HG03135 (cell line): ENCODE results near the gene FYCO1.
A peak's percentile ranks its signal among the peaks of the same experiment; 100 is the strongest.
"Not testable (repeated sequence)": the region's sequence is repeated elsewhere in the genome, so short reads cannot be mapped to it uniquely, and the experiment has no call there.

Experiments used
- ATAC-seq: cut with Tn5 transposase; IDR thresholded peaks from one replicate; pipeline ENCODE4 v1.9.1; 2021; ENCODE audit warnings: mild to moderate bottlenecking, moderate library complexity; ENCODE audit not compliant: unreplicated experiment

FYCO1 gene

DNA sequence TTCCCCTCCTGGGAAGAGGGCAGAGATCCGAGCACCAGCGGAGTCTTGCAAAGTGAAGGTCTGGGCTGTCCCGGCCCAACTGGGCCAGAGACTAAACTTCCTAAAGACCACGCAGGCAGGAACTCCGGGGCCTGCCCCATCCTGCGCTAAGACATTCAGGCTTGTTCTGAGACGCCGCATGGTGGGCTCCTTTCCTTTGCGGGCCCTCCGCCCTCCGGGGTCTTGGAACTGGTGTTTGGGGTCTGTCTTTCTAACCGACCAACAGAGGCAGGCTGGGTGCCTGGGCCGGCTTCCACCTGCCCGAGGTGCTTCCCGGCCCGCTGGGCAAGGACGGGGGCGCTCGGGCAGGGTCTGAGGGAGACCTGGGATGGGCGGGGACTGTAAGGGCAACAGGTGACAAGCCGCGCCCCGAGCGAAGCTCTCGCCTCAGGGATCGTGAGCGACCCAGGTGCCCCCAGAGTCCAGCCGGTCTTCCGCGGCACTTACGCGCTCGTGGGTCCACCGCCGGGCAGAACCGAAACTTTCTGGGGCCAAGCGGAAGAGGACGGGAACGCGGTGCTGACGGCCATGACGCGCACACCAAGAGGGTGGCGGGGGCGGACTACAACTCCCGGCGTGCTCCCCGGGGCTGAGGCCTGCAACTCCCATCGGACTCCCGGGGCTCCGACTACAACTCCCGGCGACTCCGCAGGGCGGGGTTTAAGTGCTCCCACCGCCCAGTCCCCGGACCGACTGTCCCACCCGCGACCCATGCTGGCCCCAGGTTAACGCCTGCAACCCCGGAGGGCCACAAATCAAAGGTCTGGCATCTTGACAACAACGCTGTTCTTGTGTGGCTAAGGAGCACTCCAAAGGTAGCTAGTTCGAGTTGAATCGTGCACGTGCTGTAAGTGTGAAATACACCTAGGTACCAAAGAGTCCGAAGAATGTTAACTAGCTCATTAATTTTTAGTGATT, at the start of gene FYCO1:
FYCO1 (minus strand) TSS at position 589 of the 957 bp plus-strand sequence. CDS start 10,914 bp downstream, outside the sequence.
- peak; percentile 89 for ATAC-seq

- no peak for ATAC-seq
These were observed 43.3 kb upstream of the FYCO1 start for GRCh38 chr3:46038916-46039315.

GRCh38 chr3:46038071-46038470, 42.4 kb upstream of the FYCO1 start:
- ATAC-seq = not testable (repeated sequence)

DNA sequence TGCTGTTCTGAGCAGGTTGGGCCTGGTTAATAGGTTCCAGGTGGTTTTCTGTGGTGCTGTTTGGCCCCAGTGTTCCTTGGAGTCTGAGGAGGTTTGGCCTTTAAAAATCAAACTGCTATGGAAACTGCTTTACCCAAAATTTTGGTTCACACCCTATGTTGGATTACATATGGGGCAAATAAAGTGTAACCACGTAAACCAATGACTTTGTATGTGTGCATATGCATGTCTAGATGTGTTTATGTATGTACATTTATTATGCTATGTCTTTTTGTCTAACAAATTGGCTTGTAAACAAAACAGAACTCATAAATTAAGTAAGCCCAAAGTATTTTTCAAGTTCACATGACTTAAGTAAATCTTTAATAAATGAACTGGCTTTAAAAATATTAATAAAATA, 40.6 kb upstream of the FYCO1 start:
- ATAC-seq = no peak

GRCh38 chr3:46031747-46032146, 36.1 kb upstream of the FYCO1 start:
- no peak for ATAC-seq

- no peak for ATAC-seq
These were observed 35.6 kb upstream of the FYCO1 start for GRCh38 chr3:46031269-46031668.

- no peak for ATAC-seq
These were observed 35.0 kb upstream of the FYCO1 start for GRCh38 chr3:46030626-46031025.

DNA sequence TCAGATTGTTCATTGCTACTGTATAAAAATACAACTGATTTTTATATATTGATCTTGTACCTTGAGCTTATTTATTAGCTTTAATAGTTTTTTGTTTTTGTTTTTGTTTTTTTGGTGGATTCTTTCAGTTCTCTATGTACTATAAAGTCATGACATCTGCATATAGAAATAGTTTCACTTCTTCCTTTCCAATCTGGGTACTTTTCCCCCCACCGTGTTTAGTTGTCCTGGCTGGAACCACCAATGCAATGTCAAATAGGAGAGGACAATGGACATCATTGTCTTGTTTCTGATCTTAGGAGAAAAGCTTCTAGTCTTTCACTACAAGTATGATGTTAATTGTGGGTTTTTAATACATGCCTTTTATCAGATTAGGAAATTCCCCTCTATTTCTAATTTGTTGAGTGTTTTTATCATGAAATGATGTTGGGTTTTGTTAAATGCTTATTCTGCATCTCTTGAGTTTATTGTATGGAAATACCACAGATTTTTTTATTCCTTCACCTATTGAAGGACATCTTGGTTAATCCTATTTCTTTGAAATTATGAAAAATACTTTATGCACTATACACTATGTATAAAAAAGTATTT, 34.4 kb upstream of the FYCO1 start:
- no peak for ATAC-seq

DNA sequence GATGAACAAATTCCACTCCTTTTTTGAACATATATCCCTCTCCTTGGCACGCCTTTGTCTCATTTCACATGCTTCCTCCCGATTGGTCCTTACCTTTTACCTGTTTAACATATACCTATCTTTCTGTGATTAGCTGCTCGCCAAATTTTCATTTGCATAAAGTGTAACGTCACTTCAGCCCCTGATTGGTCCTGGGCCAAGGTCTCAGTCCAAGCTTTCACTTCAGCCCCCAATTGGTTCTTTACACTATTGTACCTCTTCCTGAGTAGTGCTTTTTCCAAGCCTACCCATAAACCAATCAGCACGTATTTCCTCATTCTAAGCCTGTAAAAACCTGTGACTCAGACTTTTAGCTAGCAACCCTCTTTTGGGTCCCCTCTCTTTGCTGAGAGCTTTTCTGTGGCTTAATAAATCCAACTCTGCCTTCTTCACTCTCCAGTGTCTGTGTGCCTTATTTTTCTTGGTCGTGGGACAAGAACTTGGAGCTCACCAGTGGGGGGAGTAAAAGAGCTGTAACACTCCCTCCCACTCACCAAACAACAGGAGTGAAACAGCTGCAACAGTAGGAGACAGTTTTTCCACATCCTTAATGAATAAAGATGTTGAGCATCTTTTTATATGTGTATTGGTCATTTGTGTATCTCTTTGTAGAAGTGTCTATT, 32.2 kb upstream of the FYCO1 start:
- ATAC-seq = no peak

DNA sequence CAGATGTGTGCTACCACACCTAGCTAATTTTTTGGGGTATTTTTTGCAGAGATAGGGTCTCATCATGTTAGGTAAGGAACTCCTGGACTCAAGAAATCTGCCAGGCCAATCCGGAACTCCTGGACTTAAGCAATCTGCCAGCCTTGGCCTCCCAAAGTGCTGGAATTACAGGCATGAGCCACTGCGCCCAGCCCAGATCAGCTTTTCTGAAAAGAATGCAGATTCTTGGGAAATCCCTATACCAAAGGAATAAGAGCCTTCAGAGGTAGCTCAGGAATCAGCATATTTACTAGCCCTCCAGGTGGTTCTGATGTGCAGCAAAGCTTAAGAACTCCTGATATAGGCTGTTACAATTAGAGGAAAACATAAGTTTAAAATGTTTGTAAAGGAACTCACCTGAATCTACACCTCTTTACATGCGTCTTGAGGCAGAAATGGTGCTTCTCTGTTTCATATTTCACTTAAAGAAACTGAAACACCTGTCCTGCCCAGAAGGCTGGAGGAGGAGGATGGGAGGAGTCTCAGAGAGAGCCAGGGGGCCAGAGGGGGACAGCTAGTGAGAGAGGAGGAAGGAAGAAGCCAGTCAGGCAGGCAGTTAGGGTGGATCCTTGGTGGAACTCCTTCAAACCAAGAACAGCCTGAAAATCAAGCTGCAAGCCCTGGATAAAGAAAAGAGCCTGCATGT, 31.5 kb upstream of the FYCO1 start, which contains the start of gene XCR1:
XCR1 (minus strand) TSS at position 463 of the 685 bp plus-strand sequence. CDS start 5,536 bp downstream, outside the sequence.
- no peak for ATAC-seq

DNA sequence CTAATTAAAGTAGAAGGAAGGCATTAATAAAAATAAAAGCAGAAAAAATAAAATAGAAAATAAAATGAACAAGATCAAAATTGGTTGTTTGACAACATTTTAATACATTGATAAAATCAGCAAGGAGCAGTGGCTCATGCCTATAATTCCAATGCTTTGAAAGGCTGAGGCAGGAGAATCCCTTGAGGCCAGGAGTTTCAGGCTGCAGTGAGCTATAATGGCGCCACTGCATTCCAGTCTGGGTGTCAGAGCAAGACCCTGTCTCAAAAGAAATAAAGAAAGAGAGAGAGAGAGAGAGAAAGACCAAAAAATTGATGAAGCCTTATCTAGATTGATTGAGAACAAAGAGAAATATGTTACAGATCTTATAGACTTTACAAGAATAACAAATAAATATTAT, 29.5 kb upstream of the FYCO1 start:
- no peak for ATAC-seq

DNA sequence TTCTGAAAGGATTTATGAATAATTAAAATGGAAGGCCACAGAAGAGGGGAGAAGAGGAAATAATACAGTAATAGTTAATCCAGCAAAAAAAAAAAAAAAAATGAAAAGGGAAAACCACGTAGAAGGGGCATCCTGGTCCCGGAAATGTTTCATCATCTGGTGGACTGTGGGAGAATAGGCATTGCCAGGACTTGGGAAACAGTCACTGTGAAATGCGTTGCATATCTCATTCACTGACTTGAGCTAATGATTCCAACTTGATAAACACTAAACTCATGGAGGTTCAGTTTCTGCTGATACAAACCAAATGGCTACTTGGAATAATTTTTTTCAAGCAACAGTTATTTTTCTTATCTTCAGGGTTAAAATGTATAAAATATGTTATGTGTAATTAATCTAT, 28.5 kb upstream of the FYCO1 start:
- ATAC-seq = no peak

- ATAC-seq = no peak
These were observed 27.5 kb upstream of the FYCO1 start for GRCh38 chr3:46022909-46023785.

GRCh38 chr3:46021516-46021915, 25.9 kb upstream of the FYCO1 start:
- ATAC-seq = no peak

DNA sequence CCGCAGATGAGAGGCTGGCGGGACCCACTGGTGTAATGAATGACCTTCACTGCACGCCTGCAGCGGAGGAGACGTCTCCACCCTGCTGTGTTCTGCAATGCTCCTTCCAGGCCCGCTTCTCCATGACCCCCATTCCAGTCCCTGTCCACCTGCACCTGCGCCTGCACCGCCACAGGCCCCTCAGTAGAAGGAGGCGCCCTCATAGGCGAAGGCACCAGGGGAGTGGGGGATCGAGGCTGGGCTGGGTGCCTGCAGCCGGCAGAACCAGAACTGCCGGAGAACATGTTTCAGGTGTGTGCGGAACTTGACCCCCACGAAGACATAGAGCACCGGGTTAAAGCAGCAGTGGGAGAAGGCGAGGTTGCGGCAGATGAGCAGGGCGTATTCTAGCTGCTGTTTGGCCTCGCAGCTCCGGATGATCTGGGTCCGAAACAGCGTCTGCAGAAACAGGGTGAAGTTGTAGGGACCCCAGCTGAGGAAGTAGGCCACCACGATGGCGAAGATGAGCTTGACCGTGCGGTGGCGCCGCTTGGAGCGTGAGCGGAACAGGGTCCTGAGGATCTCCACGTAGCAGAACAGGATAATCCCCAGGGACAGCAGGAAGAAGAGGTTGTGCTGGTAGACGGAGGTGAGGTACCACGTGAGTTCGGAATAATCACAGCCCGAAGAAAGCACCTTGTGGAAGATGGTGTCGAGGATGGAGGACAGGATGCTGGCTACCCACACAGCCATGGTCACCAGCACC, 25.3 kb upstream of the FYCO1 start:
- no peak for ATAC-seq

DNA sequence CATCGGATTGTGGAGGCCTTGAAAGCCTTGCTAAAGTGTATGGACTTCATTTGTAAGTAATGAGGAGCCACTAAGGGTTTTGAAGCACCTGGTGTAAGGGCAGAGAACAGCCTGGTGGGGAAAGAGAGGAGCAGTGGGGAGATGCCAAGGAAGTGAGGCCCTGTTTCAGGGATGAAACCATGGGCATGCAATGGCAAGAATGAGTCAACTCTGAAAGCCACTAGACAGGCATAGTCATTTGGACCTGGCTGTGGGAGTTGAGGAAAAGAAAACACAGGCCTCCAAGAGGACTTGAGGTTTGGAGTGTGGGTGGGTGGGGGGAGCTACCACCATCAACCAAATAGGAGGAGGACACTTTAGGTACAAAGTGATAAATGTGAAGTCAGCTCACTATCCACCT, 24.1 kb upstream of the FYCO1 start:
- ATAC-seq = no peak

DNA sequence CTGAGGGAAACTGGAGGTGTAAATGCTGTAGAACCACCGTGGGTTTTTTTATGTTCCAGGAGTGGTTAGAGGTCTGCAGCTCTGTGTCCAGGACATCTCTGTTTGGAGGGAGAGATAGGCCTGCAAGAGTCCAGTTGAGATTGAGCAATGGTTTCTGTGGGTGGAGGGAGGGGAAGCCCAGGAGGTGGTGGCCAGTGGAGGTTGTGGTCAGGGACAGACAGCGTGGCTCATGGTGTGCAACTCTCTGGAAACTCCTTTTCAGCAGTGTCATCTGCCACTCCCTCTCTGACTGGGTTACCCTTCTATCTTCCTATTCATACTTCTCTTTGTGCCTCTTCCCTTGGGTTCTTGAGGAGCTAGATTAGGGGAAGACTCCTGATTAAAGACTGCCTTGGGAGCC, 22.1 kb upstream of the FYCO1 start:
- ATAC-seq = no peak

DNA sequence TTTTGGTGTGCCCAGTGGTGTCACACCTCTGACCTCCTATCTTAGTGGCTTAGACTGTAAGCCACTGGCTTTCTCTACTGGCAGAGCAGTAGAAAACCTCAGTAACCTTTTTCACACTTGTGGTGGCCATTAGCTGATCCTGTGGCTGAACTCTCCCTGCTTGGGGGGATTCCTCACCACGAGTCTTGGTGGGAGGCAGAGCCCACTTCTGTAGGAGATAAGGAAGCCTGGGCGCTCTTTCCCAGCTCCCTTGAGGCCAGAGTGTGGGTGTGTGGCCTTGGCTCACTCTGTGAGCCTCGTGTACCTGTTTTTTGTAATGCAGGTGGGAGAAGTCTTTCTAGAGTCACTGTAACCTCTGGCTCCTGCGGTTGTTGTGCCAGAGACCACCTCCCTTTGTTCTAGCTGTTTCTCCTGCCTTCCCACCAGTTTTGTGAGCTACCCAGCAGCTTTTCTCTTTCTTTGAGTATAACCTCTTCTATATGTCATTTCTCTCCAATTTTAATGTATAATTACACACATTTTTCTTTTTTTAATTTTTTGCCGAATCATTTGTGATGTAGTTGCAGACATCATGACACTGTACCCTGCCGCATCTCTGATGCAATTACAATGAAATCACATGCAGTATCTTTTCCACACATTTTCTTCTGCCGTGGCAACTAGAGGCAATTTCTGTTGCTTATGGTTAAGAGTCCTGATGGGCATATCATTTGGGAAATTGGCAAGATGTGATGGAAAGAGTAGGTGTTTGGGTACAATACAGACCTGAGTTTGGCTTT, 17.9 kb upstream of the FYCO1 start:
- ATAC-seq = no peak

GRCh38 chr3:46012246-46012645, 16.6 kb upstream of the FYCO1 start:
- ATAC-seq = no peak
